ENCODE data around the gene SPATA2L. TPM values are rescaled to one million over a fixed set of nuclear protein-coding genes. Genes with fewer than 3 reads are reported as not detected.

Gene SPATA2L
- total RNA-seq, 4 donors from 2014 or later: 6.1 to 26.1 (median 8.9) TPM

- peaks cover 35 to 70% (median 36%) of the 10 kb centered on the region in 3 donors for H3K4me1 ChIP-seq
- WGBS, 2 donors: no CpG with 5 or more reads among the region's 103 CpGs
Observed at GRCh38 chr16:89720813-89721545, 19.5 kb upstream of the SPATA2L start, which contains the start of the genes VPS9D1 and ZNF276. Gene VPS9D1 (minus strand): TSS chr16:89720898. CDS start chr16:89720861, 37 bp downstream. Gene ZNF276 (plus strand): TSS chr16:89721537. CDS start chr16:89721641, 104 bp downstream.

GRCh38 chr16:89720551-89720812 is 19.0 kb upstream of the SPATA2L start:
- no CpG with 5 or more reads among the region's 29 CpGs for WGBS, 2 donors
- H3K4me3 ChIP-seq: peak overlapping the region; percentile 58 to 96 (median 84)
- H3K27ac ChIP-seq: peak overlapping the region; percentile 87 to 99 (median 96)
- H3K27me3 ChIP-seq: no peaks in the 10 kb centered on the region
- intact Hi-C loops (cut with DNase I): no loop called here
- no peak for TF ChIP-seq CTCF (IDR thresholded peaks at IDR 0.05)
- no peak for TF ChIP-seq POLR2A (IDR thresholded peaks at IDR 0.05)
- H3K36me3 ChIP-seq: peaks cover 0 to 39% (median 12%) of the 10 kb centered on the region in 3 donors
- H3K4me1 ChIP-seq: peaks cover 35 to 65% (median 36%) of the 10 kb centered on the region in 3 donors
- no peaks in the 10 kb centered on the region for H3K9me3 ChIP-seq
- DNase-seq: no peak

More at GRCh38 chr16:89720813-89721545, 19.5 kb upstream of the SPATA2L start, which contains the start of the genes VPS9D1 and ZNF276:
- Histone ChIP-seq H3K9me3 (no peaks in the 10 kb centered on the region), H3K4me3 (peak within 1 kb of the TSS; percentile 58 to 96 (median 84)), H3K27me3 (no peaks in the 10 kb centered on the region), H3K27ac (peak within 1 kb of the TSS; percentile 87 to 99 (median 96)), H3K36me3 (peaks cover 0 to 42% (median 12%) of the 10 kb centered on the region in 3 donors)
- intact Hi-C loops (cut with DNase I): no loop called here
- no peak for DNase-seq
- TF ChIP-seq CTCF (IDR thresholded peaks at IDR 0.05) (peak in 1 of 6 experiments; percentile 2), POLR2A (IDR thresholded peaks at IDR 0.05) (peak in 2 of 4 donors; percentile 53 to 73)

GRCh38 chr16:89717688-89718505 is 16.4 kb upstream of the SPATA2L start:
- no peak overlapping the region for H3K4me3 ChIP-seq
- 77 to 80% methylated on average over 17 to 23 of the region's 24 CpGs for WGBS, 2 donors
- H3K27ac ChIP-seq: peak overlapping the region in 1 of 4 donors; percentile 95
- intact Hi-C loops (cut with DNase I): no loop called here
- TF ChIP-seq POLR2A (IDR thresholded peaks at IDR 0.05) (no peak), CTCF (IDR thresholded peaks at IDR 0.05) (no peak)
- peaks cover 0 to 20% (median 0%) of the 10 kb centered on the region in 3 donors for H3K36me3 ChIP-seq
- H3K9me3 ChIP-seq: no peaks in the 10 kb centered on the region
- peaks cover 19 to 41% (median 20%) of the 10 kb centered on the region in 3 donors for H3K4me1 ChIP-seq
- no peak for DNase-seq
- H3K27me3 ChIP-seq: peaks cover 0 to under 1% (median 0%) of the 10 kb centered on the region in 4 donors

GRCh38 chr16:89716916-89717687 is 15.6 kb upstream of the SPATA2L start:
- Histone ChIP-seq H3K27ac (no peak overlapping the region), H3K4me3 (no peak overlapping the region), H3K36me3 (peaks cover 0 to 19% (median 0%) of the 10 kb centered on the region in 3 donors), H3K27me3 (peaks cover 0 to 7% (median 0%) of the 10 kb centered on the region in 4 donors), H3K4me1 (peaks cover 16 to 41% (median 20%) of the 10 kb centered on the region in 3 donors), H3K9me3 (no peaks in the 10 kb centered on the region)
- TF ChIP-seq CTCF (IDR thresholded peaks at IDR 0.05) (no peak), POLR2A (IDR thresholded peaks at IDR 0.05) (no peak)
- 91 to 93% methylated on average over 15 to 19 of the region's 29 CpGs for WGBS, 2 donors
- DNase-seq: no peak
- intact Hi-C loops (cut with DNase I): no loop called here

Measured in esophagus squamous epithelium (tissue), 5 donors.